NK-92 treated with Interleukin-12 subunit alpha and Interleukin-12 subunit beta, amount 100 ng/mL, for 24 hours (cell line): ENCODE measurements around the gene THAP9.
"Not testable (repeated sequence)": the region's sequence is repeated elsewhere in the genome, so short reads cannot be mapped to it uniquely, and the experiment has no call there.

Source experiments
- DNase-seq: peaks from one replicate; lab custom pipeline; 2025; lab: John Stamatoyannopoulos, UW

Gene THAP9, protein sequence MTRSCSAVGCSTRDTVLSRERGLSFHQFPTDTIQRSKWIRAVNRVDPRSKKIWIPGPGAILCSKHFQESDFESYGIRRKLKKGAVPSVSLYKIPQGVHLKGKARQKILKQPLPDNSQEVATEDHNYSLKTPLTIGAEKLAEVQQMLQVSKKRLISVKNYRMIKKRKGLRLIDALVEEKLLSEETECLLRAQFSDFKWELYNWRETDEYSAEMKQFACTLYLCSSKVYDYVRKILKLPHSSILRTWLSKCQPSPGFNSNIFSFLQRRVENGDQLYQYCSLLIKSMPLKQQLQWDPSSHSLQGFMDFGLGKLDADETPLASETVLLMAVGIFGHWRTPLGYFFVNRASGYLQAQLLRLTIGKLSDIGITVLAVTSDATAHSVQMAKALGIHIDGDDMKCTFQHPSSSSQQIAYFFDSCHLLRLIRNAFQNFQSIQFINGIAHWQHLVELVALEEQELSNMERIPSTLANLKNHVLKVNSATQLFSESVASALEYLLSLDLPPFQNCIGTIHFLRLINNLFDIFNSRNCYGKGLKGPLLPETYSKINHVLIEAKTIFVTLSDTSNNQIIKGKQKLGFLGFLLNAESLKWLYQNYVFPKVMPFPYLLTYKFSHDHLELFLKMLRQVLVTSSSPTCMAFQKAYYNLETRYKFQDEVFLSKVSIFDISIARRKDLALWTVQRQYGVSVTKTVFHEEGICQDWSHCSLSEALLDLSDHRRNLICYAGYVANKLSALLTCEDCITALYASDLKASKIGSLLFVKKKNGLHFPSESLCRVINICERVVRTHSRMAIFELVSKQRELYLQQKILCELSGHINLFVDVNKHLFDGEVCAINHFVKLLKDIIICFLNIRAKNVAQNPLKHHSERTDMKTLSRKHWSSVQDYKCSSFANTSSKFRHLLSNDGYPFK

DNA sequence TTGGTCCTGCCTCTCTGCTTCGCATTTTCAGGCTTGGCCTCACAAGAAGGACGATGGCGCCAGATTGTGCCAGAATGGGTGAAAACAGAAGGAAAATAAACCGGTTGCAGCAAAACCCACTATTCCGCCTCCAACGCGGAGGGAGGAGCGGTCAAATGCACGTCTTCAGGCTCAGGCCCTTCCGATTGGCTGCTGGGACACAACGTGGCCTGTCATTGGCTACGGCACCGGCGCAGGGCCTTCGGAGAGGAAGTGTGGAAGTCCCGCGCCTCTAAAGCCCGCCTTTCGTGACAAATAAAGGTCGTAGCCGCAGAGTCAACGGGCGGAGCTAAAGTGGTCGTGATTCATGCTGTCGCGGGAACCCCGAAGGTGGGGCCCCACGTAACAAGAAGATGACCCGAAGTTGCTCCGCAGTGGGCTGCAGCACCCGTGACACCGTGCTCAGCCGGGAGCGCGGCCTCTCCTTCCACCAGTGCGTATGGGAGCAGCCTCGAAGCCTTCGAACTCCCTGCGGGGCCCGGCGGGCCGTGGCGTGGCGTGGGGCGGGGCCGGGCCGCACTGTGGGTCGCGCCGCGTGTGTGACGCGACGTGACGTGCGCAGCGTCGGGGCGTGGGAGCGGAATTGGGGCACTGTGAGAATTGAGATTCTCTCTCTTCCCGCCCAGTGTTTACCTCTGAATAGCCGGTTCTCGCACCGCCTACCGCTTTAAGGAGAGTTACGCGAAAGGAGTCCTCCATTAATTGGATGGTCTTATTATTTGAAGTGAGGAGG lies at the start of gene THAP9:
TSS of gene THAP9 (plus strand) at position 325 of the 772 bp plus-strand sequence. CDS start at position 393, 68 bp downstream.
- DNase-seq = peak; percentile 95

DNA sequence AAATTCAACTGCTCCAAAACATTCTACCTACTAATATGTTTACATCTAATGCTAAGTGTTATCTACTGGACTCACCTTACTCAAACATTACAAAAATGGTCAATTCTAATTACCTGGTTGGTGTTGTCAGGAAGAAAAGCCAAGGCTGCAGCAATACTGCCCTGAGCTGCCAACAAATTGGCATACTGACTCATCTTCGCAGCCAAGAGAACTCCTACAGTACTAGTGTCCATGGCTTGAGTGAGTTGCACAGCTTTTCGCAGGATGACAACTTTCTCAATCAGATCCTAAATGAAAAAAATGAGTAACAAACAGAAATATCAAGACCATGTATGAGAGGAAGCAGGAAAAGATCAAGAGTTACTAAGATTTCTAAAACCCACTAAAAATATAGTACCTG lies 49.2 kb upstream of the THAP9 start:
- no peak for DNase-seq

GRCh38 chr4:82851885-82852750 lies 48.4 kb upstream of the THAP9 start:
- no peak for DNase-seq

GRCh38 chr4:82852751-82853285 lies 47.7 kb upstream of the THAP9 start:
- no peak for DNase-seq

DNA sequence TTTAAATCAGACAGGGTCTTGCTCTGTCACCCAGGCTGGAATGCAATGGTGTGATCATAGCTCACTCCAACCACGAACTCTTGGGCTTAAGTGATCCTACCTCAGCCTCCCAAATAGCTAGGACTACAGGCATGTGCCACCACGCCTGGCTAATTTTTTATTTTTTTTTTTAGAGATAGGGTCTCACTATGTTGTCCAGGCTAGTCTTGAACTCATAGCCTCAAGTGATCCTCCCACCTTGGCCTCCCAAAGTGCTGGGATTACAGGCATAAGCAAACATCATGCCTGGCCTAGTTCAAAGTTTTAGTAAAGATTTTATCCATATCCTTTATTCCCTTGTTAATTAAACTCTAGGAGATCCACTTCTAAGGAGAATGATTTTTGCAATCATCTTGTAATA lies 40.0 kb upstream of the THAP9 start:
- DNase-seq = not testable (repeated sequence)

DNA sequence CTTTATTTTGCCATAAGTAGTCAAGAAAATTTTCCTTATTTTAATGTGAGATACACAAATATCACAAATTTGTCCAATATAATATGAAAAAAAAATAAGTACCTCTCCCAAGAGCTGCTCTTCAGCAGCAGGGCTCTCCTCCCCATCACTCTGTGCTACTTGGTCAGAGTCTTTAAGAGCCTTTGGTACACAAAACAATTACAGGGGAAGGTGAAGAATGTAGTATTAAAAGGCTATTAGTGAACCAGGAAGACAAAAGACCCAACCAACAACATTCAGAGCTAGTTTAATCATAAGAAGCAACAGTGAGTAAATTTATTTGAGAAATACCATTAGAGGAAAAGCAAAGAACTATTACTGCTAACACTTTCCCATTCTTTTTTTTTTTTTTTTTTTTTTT lies 39.0 kb upstream of the THAP9 start:
- no peak for DNase-seq

DNA sequence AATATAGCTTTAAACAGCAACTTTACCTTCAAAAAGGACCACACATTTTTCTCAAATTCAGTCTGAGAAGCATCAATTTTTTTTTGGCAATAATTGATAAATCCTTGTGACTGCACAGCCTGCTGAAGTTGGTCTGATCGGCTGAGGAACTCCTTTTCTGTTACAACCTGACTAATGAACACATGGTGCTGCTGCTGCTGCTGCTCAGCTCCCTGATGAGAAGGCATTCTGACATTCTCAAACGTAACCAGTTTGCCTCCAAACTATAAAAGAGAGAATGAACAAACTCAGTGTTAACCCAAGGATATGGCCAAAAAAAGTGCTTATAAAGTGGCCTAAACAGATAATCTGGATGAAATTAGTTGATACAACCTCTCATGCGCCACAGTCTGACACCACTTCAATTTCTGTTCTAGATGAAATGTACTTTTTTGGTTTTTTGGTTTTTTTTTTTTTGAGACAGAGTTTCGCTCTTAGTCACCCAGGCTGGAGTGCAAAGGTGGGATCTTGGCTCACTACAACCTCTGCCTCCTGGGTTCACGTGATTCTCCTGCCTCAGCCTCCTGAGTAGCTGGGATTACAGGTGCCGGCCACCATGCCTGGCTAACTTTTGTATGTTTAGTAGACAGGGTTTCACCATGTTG lies 36.1 kb upstream of the THAP9 start:
- no peak for DNase-seq

DNA sequence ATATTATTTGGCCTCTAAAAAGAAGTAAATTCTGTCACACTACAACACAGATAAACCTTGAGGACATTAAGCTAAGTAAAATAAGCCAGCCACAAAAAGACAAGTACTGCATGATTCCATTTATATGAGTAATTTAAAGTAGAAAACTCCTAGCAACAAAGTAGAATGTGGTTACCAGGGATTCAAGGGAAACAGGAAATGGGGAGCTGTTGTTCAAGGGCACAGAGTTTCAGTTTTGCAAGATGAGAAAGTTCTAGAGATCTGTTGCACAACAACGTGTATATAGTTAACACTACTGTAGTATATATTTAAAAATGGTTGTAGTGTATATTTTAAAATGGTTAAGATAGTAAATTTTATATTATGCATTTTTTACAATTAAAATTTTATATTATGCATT lies 34.9 kb upstream of the THAP9 start:
- DNase-seq = no peak

DNA sequence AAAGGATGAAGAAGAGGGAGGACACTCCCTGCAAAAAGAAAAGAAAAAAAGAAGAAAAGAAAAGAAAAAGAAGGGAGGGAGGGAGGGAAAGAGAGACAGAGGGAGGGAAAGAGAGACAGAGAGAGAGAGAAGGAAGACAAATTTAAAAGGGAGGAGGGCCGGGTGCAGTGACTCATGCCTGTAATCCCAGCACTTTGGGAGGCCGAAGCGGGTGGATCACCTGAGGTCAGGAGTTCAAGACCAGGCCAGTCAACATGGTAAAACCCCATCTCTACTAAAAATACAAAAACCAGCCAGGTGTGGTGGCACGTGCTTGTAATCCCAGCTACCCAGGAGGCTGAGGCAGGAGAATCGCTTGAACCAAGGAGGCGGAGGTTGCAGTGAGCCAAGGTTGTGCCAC lies 34.5 kb upstream of the THAP9 start:
- not testable (repeated sequence) for DNase-seq

- DNase-seq = no peak
Measured at GRCh38 chr4:82866706-82867385, 33.7 kb upstream of the THAP9 start.

GRCh38 chr4:82868572-82868971 lies 32.0 kb upstream of the THAP9 start:
- DNase-seq = no peak

DNA sequence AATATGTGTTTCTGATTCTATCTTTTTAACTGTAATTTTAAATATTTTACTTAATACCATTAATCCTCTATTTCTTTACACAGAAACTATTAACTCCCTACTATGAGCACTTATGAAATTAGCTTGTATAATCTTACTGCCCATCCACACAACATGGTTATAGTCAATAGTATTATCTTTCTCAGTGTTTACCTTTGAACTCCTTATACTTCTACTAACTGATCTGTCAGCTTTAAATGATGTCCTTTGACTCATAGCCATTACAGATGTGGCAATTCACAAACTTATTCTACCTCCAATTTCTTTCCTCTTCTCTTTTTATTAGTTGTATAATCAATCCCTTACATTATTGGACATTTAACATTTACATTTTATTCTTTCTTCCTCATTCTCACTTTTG lies 15.1 kb upstream of the THAP9 start:
- no peak for DNase-seq

DNA sequence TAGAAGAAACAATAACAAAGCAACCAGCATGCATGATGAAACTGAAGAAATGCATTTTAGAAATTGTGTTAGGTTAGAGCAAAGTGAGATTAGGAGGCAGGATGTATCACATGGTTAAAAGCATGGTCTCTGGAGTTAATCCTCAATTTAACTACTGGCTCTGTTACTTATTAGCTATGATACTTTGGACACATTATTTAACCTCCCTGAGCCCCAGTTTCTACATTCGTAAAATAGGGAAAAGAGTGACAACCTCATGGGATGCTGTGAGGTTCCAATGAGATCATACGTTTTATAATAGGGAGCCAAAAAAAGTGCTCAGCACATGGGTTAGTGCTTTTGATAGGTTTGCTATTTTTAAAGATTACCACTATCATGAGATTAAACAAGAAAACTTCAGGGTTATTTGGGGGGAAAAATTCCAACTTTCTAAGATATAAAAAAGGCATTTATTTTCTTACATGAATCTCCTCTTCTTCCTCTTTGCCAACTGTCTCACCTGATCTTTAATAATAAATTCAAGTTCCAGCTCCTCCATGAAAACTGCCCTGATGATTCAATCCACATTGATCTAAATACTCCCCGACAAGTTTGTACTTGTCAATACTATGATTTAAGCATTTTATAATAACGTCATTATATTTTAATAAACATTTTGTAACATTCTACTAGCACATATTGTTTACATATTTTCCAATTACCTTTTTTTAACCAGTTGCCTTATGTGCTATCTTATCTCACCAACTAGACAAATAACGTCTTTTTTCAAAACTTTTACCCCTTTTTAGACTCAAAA lies 14.2 kb upstream of the THAP9 start:
- DNase-seq = no peak

DNA sequence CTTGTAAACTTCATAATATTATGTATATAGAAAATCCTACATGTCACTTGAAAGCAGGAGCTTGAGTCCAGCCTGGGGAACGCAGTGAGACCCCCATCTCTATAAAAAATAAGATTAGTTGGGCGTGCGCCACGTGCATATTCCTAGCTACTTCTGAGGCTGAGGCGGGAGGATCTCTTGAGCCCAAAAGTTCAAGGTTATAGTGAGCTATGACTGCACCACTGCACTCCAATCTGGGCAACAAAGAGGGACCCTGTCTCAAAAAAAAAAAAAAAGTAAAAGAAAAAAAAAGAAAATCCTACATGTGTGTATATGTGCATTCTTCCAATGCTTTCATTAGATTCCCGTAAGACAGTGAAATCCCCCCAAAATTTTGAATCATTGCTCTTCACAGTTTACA lies 11.2 kb upstream of the THAP9 start:
- no peak for DNase-seq

- no peak for DNase-seq
Measured at GRCh38 chr4:82890528-82890900, 10.0 kb upstream of the THAP9 start.

DNA sequence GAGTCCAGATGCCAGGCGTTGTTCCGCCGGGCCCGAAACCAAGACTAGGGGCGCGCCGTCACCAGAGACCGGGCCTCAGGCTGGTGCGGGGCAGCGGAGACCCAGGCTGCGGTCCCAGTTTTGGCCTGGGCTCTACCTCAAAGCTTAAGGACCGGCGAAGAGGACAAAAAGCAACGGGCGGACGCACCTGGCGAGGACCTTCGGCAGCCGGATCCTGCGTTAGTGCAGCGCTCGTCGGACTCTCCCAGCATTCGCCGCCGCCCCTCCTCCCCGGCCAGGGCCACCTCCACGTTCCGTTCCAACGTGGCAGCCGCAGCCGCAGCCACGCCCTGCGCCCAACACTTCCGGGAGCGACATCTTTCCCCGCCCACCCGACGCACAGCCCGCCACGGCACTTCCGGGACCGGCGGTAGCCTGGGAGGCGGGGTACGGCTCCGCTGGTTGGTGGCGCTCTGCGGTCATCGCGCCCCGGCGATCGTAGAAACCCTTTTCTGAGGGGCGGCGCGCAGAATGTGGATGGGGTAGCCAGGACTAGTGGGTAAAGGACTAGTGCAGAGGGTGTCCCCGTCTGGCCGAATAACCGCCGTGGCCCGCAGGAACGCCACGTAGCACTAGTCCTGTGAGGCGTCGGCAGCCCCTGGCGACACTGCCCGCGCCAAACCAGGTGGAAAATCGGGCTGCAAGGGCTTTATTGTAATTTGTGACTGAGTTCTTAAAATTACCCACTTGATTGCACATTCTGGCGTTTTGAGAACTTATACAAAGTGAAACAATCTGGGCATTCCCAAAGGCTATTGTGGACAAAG lies 9.4 kb upstream of the THAP9 start, which contains the start of gene SEC31A:
TSS of gene SEC31A (minus strand) at position 253 of the 806 bp plus-strand sequence. CDS start 9,217 bp downstream, outside the sequence.
- DNase-seq = peak; percentile 90

- DNase-seq = no peak
Measured at GRCh38 chr4:82891707-82892466, 8.6 kb upstream of the THAP9 start.
